Inflammatory macrophage treated with lipopolysaccharide for 4 hours (primary cell): ENCODE results near the gene PSIP1.
"Not testable (repeated sequence)": the region's sequence is repeated elsewhere in the genome, so short reads cannot be mapped to it uniquely, and the experiment has no call there.

Source experiments
- DNase-seq: peaks from one replicate; pipeline ENCODE4 v3.0.0-alpha.2; 2020

PSIP1 gene

DNA sequence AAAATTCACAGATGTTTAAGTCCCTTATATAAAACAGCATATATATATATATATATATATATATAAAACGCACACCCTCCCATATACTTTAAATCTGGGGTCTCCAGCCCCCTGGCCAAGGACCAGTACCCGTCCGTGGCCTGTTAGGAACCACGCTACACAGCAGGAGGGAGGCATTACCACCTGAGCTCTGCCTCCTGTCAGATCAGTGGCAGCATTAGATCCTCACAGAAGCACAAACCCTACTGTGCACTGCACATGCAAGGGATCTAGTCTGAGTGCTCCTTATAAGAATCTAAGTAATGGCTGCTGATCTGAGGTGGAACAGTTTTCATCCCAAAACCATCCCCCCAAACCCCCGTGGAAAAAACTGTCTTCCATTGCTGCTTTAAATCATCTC, 9.0 kb downstream of the PSIP1 start:
- DNase-seq: no peak

- no peak for DNase-seq
Observed at GRCh38 chr9:15501179-15501578, 9.6 kb downstream of the PSIP1 start.

GRCh38 chr9:15499139-15499538, 11.6 kb downstream of the PSIP1 start:
- no peak for DNase-seq

DNA sequence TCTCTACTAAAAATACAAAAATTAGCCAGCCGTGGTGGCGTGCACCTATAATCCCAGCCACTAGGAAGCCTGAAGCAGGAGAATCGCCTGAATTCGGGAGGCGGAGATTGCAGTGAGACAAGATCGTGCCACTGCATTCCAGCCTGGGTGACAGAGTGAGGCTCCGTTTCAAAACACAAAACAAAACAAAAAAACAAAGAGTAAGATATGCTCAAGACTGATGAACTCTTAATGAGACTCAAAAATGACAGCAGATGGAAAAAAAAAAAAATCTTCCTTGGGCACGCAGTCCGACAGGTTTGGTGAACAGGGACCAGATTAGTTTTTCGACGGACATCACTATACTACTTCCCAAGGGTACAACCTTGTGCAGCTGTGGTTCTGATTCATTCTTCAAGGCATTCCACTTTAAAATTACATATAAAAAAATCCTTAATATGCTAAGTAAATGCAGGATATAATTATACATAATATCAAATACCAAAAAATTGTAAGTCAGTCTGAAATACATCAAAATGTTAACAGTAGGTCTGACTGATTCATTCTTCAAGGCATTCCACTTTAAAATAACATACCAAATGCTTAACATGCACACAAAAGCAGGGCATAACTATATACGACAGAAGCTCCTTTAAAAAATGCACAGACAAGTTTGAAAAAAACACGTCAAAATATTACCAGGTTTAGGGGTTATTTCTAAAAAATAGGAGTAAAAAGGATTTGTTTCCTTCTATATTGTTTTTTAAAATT, 12.3 kb downstream of the PSIP1 start:
- DNase-seq: no peak

GRCh38 chr9:15492485-15493150, 18.2 kb downstream of the PSIP1 start:
- no peak for DNase-seq

DNA sequence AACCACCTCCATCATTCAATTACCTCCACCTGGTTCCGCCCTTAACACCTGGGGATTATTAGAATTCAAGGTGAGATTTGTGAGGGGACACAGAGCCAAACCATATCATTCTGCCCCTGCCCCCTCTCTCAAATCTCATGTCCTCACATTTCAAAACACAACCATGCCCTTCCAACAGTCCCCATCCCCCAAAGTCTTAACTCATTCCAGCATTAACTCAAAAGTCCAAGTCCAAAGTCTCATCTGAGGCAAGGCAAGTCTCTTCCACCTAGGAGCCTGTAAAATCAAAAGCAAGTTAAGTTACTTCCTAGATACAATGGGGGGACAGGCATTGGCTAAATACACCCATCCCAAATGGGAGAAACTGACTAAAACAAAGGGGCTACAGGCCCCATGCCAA, 18.8 kb downstream of the PSIP1 start:
- no peak for DNase-seq

DNA sequence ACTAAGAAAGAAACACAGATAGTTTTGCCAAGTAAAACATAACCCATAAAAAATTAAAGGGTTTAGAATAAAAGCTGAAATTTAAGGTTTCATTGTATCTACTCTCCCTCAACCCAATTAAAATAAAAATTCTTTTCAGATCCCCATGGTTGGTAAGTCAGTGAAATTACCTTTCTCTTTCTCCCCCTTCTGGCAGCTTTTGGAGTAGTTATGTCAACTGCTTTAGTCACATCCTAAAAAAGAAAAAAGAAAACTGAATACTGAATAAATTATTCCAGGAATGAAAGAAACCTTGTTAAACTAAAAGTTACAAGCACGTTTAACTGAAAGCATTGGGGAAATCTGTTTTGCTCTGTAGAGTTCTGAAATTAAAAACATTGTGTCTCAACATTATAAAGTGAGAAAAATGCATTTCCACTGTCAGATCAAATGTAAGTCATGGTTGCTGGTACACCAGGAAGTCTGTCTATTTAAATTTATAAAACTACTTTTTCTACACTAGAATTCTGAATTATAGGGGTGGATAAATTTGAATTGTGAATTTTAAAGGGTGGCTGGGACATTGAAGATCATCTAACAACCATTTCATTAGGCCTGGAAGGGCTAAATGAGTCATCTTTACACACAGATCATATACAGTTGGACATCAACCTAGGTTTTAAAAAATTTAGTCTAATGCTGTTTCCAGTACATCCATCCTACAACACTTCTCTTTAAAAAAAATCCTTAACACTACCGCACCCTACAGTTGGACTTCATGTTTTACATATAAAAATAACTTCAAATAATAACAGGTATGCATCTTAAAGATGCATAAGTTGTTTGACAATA, 24.7 kb downstream of the PSIP1 start:
- no peak for DNase-seq

- no peak for DNase-seq
Observed at GRCh38 chr9:15484802-15485201, 26.0 kb downstream of the PSIP1 start.

DNA sequence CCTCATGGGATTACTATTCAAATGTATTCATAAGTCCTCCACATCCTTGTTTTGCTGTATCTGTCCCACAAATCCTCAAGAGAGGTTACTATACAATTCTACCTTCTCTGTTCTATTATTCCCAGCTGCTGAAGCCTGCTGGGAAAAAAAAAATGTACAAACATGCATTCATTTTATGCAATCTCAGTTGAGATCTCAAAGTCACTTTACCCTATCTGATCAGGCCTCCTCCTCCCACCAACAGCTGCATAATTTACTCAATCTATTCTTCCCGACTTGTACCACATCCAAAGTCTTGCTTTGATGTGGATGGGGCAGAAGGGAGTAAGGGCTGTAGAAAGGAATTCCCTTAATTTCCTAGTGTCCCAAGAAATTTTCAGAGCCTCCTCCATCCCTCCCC, 28.6 kb downstream of the PSIP1 start:
- no peak for DNase-seq

DNA sequence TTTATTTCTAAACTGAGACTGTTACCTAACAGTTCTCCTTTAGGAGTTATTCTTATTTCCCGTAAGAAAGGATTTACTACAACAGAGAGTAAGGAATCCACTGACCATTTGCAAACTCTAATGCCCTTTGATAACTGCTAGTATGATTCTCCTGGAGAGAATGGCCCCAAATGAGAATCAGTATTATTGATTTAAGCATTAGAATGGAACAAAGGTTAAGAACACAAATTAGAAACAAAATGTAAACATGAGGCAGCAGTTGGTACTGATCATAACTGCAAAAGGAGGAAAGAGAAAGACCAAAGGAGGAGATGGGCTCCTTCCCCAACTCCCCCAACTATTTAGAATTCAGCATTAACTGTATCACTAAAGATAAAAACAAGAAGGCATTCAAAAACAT, 30.7 kb downstream of the PSIP1 start:
- DNase-seq: no peak

GRCh38 chr9:15475923-15476536, 34.7 kb downstream of the PSIP1 start:
- DNase-seq: no peak

GRCh38 chr9:15469862-15470261, 40.9 kb downstream of the PSIP1 start:
- no peak for DNase-seq

- DNase-seq: no peak
Observed at GRCh38 chr9:15469406-15469805, 41.4 kb downstream of the PSIP1 start.

GRCh38 chr9:15468145-15468544, 42.6 kb downstream of the PSIP1 start:
- no peak for DNase-seq

- no peak for DNase-seq
Observed at GRCh38 chr9:15461601-15462000, 49.2 kb downstream of the PSIP1 start.

GRCh38 chr9:15461056-15461455, 49.7 kb downstream of the PSIP1 start:
- DNase-seq: no peak

DNA sequence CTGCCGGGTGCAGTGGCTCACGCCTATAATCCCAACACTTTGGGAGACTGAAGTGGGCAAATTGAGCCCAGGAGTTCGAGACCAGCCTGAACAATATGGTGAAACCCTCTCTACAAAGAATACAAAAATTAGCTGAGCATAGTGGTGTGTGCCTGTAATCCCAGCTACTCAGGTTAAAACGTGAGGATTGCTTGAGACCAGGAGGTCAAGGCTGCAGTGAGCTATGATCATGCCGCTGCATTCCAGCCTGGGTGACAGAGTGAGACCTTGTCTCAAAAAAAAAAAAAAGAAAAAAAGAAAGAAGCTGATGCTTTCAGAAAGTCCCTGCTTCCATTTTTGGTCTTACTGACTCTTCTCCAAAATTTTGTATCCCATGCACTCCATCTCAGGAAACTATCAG, 56.8 kb downstream of the PSIP1 start:
- DNase-seq: no peak

DNA sequence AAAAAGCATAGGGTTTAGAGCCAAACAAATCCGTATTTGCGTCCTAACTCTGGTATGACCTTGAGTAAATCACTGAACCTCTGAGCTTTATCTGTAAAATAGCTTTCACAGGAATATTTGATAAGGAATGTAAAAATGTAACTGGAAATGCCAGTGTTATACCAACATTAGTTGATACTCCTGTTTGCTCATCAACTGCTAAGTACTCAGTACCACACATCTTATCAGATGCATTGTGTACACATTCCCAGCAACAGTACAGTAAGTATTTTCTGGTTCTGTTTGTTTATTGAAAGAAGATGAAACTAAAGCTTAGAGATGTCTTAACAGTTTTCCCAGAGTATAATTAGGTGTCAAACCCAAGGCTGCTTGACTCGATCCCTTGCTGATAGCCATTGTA, 66.6 kb downstream of the PSIP1 start:
- no peak for DNase-seq

GRCh38 chr9:15442264-15442663, 68.5 kb downstream of the PSIP1 start:
- DNase-seq: not testable (repeated sequence)

- not testable (repeated sequence) for DNase-seq
Observed at GRCh38 chr9:15441841-15442240, 68.9 kb downstream of the PSIP1 start.

- no peak for DNase-seq
Observed at GRCh38 chr9:15438891-15439290, 71.9 kb downstream of the PSIP1 start.

DNA sequence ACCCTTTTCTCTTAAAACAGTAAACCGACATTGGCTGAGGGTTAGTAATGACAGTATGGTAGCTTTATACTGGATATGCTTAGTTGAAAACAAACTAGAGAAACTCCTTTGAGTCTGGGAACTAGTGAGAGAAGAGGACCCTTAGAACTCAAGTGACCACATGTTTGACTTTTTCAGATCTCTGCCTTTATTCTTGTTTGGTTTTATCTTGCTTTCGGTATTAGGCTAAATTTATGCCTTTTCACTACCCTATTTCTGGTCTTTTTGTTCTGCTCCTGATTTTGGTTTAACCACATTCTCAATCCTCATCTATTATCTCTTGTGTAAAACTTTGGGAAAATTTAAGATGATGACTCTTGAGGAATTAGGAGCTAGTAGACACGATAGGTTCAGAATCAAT, 77.1 kb downstream of the PSIP1 start:
- DNase-seq: no peak

- peak; percentile 68 for DNase-seq
Observed at GRCh38 chr9:15433191-15433590, 77.6 kb downstream of the PSIP1 start.
